Stimulated activated CD8-positive, alpha-beta memory T cell treated with anti-CD3 and anti-CD28 coated beads, Interleukin-4, amount 100 ng/mL, for 48 hours (primary cell): ENCODE data around the gene PACS2.
"Not testable (repeated sequence)": the region's sequence is repeated elsewhere in the genome, so short reads cannot be mapped to it uniquely, and the experiment has no call there.

Experiments used
- DNase-seq: peaks from one replicate; pipeline ENCODE4 v3.0.0-alpha.2; 2020

The PACS2 gene

DNA sequence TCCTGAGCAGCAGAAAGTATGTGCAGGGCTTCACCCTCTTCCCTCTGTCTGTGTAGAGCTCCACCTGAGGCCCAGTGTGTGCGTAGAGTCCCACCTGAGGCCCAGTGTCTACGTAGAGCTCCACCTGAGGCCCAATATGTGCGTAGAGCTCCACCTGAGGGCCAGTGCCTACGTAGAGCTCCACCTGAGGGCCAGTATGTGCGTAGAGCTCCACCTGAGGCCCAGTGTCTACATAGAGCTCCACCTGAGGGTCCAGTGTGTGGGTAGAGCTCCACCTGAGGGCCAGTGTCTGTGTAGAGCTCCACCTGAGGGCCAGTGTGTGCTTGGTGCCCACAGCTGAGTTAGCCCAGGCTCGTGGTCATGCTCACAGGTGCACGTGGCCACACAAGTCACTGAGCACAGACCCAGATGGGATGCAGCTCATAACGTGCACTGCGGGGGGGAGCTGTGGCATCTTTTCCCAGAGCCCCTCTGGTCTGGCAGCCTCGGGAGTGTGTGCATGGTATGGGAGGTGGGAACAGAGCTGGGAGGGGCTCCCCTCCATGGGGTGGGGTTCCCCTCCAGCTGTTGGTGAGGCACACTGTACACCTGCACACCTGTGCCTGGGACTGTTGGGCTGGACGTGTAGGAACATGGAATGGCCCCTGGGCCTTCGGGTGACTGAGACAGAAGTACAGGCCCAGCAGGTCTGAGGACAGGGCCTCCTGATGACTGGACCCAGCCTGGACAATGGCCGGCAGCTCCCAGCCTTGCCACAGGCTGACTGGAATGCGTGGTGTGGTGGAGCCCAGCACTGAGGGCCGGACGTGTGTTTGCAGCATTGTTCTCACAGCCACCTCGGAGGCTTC is 20.1 kb downstream of the PACS2 start:
- DNase-seq, result no peak

- DNase-seq, result not testable (repeated sequence)
Measured at GRCh38 chr14:105335231-105335542, 20.6 kb downstream of the PACS2 start.

DNA sequence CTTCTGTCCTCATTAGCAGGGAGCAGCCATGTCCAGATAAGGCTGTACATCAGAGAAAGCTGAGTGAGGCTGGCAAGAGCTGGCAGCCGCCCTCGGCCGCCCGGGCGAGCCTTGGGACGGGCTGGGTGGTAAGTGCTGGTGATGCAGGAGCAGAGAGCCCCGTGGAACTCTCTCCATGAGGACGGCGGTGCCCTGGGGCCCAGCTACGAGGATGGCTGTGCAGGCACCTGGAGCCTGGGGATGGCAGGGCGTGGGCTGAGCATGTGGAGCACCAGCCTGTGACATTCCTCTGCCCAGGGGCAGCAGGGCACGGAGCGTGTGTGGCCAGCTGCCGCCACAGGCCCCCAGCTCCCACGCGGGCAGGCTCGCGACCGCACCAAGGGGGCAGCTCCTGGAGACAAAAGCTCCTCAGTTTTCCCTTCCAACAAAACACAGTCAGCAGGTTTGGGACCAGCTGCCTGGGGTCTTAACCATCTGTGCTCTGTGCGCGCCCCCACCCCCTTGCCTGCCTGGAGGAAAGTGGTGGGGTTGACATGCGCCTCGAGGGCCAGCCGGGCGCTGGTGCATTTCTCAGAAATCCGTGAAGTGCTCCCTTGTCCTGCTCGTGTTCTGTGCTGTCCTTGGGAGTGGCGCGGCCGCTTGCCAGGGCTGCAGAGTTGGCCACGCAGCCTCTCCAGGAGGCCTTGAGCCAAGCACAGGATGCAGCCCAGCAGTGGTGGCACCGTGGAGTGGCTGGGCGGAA is 21.4 kb downstream of the PACS2 start:
- DNase-seq, result no peak

GRCh38 chr14:105336477-105337287 is 22.1 kb downstream of the PACS2 start:
- no peak for DNase-seq

- no peak for DNase-seq
Measured at GRCh38 chr14:105337433-105337832, 22.9 kb downstream of the PACS2 start.

- no peak for DNase-seq
Measured at GRCh38 chr14:105337966-105338741, 23.6 kb downstream of the PACS2 start.

GRCh38 chr14:105340821-105341733 is 26.5 kb downstream of the PACS2 start:
- no peak for DNase-seq

DNA sequence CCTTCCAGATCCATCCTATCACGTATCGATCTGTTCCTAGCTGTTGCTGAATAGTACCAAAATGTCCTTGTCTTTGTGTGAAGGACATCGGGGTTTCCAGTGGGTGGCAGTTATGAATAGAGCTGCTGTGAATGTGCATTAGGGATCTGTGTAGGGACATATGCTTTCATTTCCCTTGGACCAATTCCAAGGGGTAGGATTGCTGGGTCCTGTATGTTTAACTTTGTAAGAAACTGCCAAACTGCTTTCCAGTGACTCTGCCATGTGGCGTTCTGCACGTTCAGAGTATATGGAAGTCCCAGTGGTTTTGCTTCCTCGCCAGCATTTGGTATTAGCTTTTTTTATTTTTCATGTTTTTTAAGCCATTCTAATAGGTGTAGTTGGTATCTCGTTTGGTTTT is 28.6 kb downstream of the PACS2 start:
- no peak for DNase-seq

GRCh38 chr14:105346200-105346533 is 31.6 kb downstream of the PACS2 start:
- no peak for DNase-seq

DNA sequence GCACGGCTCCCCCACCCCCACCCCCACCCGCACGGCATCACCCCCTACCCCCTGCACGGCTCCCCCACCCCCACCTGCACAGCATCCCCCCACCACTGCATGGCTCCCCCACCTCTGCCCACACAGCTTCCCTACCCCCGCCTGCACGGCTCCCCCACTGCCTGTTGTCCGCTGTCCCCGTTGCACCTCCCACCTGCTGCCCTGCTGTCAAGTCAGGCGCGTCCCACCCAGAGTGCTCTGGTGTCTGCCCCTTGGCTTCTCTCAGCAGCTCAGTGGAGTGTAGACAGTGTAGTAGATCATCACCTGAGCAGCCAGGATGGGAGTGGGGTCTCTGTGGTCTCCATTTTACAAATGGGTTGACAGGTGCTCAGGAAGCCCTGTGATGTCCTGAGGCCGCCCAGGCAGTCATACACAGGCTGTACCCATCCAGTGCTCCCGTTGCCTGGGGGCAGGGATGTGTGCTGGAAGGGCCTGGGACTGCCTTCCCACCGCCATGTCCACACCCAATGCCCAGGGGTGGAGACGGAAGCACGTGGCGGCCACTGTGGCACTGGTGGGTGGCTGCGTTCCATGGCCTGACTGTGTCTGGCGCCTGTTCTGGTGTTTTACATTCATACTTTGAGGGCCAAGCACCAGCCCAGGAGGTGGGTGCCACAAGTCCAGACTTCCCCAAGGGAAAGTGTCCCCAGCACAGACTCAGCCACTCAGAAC is 32.5 kb downstream of the PACS2 start:
- DNase-seq, result no peak

DNA sequence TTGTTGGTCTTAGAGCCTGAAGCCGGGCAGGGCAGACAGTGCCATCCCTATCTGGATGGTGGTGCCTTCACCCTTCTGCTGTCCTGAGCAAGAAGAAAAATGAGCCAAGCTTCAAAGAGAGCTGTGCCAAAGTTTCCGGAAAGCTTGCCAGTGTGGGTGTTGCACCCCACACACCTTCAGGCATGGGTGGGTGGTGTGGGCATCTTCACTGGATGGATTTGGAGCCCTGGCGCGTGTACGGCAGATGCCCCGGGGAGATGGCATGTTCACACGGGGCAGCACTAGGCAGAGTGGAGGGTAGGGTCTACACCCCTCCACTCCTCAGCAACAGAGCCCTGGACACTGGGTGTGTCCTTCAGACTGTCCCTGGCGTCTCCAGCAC is 33.0 kb downstream of the PACS2 start:
- DNase-seq, result no peak

DNA sequence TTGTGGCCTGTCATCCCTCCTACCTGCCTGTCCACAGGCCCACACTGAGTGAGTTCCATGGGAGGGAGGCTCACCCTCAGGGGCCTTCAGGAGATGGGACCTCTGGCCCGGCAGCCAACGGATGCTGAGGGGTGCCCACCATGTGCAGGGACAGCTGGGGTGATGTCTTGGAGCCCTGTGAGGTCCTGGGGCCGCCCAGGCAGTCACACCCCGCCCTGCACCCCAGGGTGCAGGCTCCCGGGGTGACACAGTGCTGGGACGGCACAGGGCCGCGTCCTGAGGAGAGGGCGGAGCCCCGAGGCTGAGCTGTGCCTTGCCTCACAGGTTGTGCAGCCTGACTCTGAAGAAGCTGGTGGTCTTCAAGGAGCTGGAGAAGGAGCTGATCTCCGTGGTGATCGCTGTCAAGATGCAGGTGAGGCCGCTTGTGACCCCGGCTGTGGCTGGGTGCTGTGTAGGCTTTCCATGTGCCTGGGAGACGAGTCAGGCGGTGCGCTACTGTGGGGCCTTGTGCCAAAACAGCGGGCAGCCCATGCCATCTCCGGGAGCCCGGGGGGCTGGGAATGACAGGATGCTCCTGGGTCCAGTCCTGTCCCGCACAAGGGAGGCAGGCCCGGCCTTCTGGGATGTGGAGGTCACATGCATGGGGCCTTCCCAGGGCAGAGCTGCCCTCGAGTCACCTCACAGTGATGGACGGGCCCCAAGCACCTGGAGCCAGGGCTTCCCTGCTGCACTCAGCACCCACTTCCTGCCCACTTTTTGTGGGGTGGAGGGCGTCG is 33.8 kb downstream of the PACS2 start:
- DNase-seq, result no peak

DNA sequence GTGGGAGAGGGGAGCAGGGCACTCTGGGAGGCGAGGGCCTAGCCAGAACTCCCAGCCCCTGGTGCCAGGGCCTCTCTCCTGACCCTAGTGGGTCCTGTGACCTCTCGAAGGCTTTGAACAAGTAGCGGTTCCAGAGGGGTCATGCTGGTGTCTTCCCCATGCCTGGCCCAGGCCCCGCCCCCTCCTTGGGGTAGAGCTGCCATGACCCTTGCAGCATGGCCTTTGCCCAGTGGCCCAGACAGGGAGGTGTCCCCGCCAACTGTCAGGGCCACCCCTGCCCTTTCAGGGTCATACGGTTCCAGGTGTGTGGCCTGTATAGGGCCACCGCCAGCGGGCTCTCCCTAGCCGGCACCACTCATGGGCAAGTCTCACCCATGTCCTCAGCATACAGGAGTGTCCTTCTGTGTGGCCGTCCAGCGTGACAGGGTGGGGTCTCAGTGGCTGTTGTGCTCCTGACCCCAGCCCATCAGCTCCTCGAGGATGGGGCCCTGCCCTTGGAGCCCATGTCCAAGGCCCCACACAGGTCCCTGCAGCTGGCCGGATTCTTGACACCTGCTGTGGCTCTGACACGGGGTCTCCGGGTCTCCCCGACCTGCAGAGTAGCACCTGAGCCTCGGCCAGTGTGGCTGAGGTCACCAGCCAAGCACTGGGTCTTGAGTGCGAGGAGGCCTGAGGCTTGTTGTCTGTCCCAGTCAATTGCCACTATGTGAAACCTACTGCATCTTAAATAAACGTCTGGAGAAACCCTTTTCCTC is 34.6 kb downstream of the PACS2 start:
- no peak for DNase-seq

DNA sequence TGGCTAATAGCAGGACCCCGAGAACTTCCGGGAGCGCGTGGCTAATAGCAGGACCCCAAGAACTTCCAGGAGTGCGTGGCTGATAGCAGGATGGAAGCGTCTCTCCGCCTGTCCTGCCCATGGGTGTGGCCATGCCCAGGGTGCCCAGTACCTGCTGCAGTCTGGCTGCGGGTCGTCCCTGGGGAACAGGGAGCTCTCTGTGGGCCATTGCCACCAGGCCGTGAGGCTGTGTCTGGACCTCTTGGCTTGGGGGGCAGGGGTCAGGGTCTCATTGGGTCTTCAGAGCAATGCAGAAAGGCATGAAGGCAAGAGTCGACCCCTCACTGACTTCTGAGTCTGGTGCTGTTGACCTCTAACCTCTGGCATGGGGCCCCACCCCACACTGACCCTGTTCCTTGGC is 35.4 kb downstream of the PACS2 start:
- DNase-seq, result no peak

DNA sequence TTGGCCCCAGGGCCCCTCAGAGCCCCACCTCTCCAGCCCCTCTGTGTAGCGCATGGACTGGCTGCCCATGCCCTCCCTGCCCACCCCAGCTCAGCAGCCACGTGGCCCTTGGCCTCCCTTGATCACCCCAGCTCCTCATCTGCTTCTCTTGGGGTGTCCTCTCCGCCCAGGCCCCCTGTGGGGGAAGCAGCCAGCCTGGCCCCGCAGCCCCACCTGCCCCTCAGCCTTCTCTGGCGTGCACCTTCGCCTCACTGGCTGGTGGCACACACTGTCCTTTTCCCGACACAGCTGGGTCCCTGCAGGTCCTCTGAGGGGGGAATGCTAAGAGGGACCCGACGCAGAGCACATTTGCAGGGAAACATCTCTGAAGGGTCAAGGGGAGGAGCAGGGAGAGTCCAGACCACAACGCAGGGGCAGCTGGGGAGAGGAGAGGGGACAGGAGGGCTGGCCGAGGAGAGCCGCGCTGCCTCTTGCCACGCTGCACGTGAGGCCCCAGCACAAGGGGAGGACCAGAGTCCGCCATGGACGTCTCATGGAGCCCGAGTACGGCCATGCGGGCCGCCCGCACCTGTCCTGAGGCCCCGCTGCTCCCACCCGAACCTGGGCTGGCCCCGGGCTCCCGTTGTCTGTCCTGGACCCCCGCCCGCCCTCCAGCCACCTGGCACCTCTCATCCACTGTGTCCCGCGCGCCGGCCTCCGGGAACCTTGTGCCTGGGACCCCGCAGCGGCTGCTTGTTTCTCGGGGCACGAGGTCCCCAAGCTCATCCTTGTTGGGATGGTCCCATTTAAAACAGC is 36.1 kb downstream of the PACS2 start:
- no peak for DNase-seq

GRCh38 chr14:105351410-105351809 is 36.9 kb downstream of the PACS2 start:
- no peak for DNase-seq

- DNase-seq, result peak; percentile 93
Measured at GRCh38 chr14:105351920-105352851, 37.6 kb downstream of the PACS2 start.

DNA sequence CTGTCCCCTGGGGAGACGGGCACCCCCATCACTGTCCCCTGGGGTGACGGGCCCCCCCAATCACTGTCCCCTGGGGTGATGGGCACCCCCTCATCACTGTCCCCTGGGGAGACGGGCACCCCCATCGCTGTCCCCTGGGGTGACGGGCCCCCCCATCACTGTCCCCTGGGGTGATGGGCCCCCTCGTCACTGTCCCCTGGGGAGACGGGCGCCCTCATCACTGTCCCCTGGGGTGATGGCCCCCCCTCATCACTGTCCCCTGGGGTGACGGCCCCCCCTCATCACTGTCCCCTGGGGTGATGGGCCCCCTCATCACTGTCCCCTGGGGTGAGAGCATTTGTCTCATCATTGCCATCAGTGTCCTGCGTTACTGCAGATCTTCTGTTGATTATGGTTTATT is 38.6 kb downstream of the PACS2 start:
- DNase-seq, result no peak
